Fibroblast of skin of right biceps (primary cell): ENCODE measurements around the gene ZNF432.
"Not testable (repeated sequence)": the region's sequence is repeated elsewhere in the genome, so short reads cannot be mapped to it uniquely, and the experiment has no call there.

ENCODE experiments used
- DNase-seq: peaks from one replicate; pipeline ENCODE4 v3.0.0-alpha.2; 2013

Gene ZNF432

DNA sequence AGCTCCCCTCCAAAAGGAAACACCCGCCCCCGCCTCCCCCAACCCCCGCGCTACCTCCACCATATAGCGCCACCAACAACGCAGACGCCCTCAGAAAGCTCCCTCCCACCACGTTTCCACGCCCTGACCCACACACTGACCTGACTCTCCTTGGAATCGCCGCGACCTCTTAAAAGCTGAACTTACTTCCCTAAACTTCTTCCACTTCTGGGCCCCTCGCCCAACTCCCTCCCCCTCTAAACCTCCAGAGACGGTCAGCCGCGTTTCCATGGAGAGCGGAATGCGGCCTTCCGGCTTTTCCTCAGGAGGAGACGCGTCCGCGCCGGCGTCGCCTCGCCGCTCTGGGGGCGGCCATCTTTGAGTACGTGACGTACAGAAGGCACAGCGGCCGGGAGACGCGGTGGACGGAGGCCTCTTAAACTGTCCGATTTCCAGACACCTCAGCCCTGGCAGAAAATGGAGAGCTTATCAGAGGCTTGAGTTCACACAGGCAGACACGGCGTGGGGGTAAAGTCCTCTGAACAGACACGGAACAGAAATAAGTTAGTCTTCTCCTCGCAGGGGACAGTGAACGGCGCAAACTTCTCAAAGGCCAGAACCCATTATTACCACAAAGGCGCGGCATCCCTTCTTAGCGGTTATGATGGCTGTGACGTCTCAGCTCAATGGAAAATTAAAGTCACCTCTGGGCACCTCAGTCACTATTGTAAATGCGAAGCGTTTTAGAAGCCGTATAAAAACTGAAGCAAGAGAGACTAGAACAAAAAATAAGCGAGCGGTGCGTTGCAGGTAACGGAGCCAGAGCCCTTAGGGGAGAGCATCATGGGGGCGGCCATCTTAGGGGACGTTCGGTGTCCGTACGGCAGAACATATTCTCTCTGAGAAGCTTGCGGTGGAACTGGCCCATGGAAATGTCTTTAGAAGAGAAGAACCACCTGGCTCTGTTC, at the start of gene ZNF432:
Gene ZNF432 (minus strand): TSS at position 284 of the 947 bp plus-strand sequence. CDS start 1,970 bp downstream, outside the sequence.
- DNase-seq: peak; percentile 93

- not testable (repeated sequence) for DNase-seq
Measured at GRCh38 chr19:52096416-52096815, 47.8 kb upstream of the ZNF432 start.

DNA sequence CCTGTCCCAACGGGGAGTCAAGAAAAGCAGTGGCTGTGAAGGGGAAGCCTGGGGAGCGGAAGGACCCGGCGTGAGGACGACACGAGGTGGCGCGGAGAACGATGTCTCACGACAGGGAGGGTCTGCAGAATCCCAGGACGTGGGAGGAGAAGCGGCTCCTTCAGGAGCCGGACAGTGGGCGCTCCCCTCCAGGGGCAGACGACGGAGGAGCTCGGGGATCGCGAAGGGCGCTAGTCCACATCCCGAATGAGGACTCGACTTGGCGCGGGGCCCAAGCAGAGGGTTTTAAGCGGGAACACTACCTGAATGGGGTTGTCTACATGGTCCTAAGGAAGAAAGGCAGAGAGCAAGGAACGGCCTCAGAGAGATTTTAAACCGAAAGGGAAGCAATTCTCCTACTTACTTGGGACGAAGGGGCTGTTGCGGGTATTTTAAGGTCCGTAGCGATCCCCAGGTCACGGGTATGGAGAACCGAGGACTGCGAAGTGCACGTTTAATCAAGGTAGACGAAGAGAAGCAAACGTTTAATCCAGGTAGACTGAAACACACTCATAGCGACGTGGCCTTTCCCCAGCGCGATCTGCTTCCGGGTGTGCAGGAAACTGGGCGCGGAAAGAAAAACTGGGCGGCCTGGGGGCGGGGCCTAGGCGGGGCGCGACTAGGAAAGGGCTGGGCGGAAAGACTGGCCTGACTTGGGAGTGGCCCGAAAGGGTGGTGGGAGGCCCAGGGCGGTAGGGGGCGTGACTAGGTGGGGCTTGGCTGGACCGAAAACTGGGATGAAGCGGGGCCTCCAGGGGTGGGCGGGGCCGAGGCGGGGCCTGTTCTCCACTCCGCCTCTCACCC, 46.8 kb upstream of the ZNF432 start, which contains the start of gene ZNF841:
Gene ZNF841 (minus strand): TSS at position 594 of the 843 bp plus-strand sequence. CDS start 10,964 bp downstream, outside the sequence.
- peak; percentile 94 for DNase-seq

DNA sequence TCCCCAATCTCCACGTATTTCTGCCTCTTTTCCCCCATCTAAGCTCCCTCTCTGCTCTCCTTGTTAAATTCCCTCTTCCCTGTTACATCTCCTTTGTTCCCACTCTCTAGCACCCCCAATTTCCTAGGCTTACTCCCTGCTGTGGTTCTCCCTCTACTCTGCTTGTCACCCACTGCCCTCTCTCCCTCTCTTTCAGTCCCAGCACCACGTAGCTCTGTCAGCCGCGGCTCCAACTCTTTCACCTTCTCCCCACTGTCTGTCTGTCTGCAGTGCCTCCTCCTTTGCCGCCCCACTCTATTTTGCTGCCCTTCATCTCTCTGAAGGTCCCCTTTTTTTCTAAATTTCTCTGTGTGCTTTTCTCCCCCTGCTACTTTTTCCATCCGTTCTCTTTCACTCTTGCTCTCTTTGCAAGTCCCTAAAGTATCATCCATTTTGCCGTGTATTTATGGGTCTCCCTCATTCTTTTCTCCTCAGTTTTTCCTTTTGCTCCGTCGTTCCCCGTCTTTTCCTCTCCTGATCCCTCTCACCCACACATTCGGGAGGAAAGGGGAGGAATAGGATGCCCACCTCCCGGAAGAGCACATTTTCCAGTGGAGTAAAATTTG, 46.0 kb upstream of the ZNF432 start:
- no peak for DNase-seq

- DNase-seq: no peak
Measured at GRCh38 chr19:52086481-52086880, 37.8 kb upstream of the ZNF432 start.

- DNase-seq: no peak
Measured at GRCh38 chr19:52070496-52070895, 21.9 kb upstream of the ZNF432 start.

DNA sequence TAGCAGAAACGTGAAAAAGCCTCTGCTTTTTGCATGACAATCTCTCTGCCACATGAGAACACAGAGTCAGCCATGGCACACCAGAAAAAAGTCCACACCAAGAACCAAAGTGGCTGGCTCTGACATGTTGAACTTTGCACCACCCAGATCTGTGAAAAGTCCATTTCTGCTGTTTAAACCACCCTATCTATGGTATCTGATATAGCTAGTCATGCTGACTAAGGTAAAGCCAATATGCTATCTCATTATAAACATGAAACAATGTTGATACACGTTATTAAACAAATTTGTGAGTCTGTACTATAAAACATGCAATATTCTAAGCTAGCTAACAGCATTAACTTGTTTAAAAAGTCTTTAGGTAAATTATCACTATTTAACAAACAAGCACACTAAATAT, 21.0 kb upstream of the ZNF432 start:
- DNase-seq: no peak

- no peak for DNase-seq
Measured at GRCh38 chr19:52066258-52066863, 17.7 kb upstream of the ZNF432 start.

DNA sequence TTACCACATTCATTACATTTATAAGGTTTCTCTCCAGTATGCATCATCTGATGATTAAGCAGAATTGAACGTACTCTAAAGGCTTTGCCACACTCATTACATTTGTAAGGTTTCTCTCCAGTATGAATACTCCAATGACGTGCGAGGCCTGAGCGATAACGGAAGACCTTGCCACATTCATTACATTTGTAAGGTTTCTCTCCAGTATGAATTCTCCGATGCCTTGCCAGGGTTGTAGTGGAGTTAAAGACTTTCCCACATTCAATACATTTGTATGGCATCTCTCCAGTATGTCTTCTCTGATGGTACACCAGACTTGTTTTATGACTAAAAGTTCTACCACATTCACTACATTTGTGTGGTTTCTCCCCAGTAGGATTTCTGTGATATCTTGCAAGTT, 16.8 kb upstream of the ZNF432 start:
- DNase-seq: no peak

- DNase-seq: not testable (repeated sequence)
Measured at GRCh38 chr19:52056480-52056879, 7.8 kb upstream of the ZNF432 start.

GRCh38 chr19:52051736-52052135, 3.1 kb upstream of the ZNF432 start:
- not testable (repeated sequence) for DNase-seq

DNA sequence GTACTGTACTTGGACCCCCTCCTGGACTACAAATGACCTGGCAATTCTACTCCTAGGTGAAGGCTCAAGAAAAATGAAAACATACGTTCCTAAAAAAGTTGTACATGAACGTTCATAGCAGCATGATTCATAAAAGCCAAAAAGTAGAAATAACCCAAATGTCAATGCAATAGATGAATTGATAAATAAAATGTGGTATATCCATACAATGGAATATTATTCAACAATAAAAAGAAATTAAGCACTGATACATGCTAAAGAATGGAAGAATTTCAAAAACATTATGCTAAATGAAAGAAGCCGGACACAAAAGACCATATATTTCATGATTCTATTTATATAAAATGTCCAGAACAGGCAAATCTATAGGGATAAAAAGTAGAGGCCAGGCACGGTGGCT, 9.5 kb downstream of the ZNF432 start:
- no peak for DNase-seq

GRCh38 chr19:52034051-52034728, 14.4 kb downstream of the ZNF432 start:
- DNase-seq: peak; percentile 14

DNA sequence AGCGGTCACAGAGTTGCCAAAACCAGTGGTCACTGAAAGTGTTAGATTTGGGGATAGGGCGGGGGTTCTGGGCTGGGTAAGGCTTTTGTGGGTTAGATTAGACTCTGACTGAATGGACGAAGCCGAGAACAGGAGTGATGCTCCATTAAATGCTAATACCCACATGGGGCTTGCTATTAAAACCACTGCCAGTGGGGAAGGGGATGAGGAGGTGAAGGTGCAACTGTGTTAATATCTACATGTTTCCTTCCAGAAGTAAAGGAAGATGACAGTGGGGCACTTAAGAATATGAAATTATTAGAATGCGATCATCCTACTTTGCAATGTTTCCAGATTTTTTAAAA, 19.9 kb downstream of the ZNF432 start:
- DNase-seq: no peak

- peak; percentile 88 for DNase-seq
Measured at GRCh38 chr19:52028027-52028779, 20.4 kb downstream of the ZNF432 start, which contains the start of gene ZNF614. Gene ZNF614, minus strand, starts transcription at chr19:52028379. Its CDS starts 2,634 bp downstream, at chr19:52025745.

GRCh38 chr19:52026255-52026990, 22.2 kb downstream of the ZNF432 start:
- DNase-seq: not testable (repeated sequence)

DNA sequence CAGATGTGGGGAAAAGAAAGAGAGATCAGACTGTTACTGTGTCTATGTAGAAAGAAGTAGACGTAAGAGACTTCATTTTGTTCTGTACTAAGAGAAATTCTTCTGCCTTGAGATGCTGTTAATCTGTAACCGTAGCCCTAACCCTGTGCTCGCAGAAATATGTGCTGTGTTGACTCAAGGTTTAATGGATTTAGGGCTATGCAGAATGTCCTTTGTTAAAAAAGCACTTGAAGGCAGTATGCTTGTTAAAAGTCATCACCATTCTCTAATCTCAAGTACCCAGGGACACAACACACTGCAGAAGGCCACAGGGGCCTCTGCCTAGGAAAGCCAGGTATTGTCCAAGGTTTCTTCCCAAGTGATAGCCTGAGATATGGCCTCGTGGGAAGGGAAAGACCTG, 24.2 kb downstream of the ZNF432 start:
- DNase-seq: not testable (repeated sequence)

DNA sequence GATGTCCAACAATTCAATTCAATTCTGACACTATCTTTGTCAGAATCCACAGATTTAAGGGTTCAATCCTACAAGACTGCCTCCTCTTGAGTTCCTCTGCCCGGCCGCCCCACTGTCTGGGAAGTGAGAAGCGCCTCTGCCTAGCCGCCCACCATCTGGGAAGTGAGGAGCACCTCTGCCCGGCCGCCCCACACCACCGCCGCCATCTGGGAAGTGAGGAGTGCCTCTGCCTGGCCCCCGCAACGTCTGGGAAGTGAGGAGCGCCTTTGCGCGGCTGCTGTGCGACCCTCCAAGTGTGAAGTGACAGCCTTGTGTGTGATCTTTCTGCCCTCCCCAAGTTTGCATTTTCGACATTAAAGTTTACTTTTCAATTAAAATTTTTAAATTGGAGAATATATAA, 26.4 kb downstream of the ZNF432 start:
- DNase-seq: no peak

DNA sequence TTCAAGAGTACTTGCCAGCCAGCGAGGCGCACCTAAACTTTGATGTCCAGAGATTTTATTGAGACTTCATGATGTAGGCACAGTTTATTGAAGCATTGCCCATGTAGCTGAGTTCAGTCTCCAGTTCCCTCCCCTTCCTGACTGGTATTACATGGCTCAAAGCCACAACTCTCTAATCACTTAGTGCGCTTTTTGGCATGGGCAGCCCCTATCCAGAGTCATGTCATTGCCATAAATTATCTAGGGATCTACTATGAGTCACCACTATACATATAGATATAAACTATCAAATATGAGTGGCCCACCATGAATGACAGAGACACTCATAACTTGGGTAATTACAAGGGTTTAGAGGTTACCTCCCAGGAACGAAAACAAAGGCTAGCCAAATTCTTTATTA, 28.1 kb downstream of the ZNF432 start:
- DNase-seq: no peak

GRCh38 chr19:52010674-52011073, 38.0 kb downstream of the ZNF432 start:
- no peak for DNase-seq
